Measurements from ENCODE around the gene KLHL22.
"Not testable (repeated sequence)": the region's sequence is repeated elsewhere in the genome, so short reads cannot be mapped to it uniquely, and the experiment has no call there.

The KLHL22 gene

GRCh38 chr22:20415241-20415640, 80.4 kb downstream of the KLHL22 start:
- not testable (repeated sequence) for DNase-seq

GRCh38 chr22:20414450-20414849, 81.1 kb downstream of the KLHL22 start:
- DNase-seq = no peak

GRCh38 chr22:20414059-20414440, 81.5 kb downstream of the KLHL22 start:
- DNase-seq = no peak

- no peak for DNase-seq
Observed at GRCh38 chr22:20413217-20414058, 82.2 kb downstream of the KLHL22 start.

GRCh38 chr22:20412474-20413216, 83.0 kb downstream of the KLHL22 start:
- DNase-seq = no peak

- not testable (repeated sequence) for DNase-seq
Observed at GRCh38 chr22:20409385-20409784, 86.2 kb downstream of the KLHL22 start.

GRCh38 chr22:20408891-20409290, 86.7 kb downstream of the KLHL22 start:
- DNase-seq = no peak

GRCh38 chr22:20407829-20408228, 87.8 kb downstream of the KLHL22 start:
- DNase-seq = no peak

GRCh38 chr22:20406686-20407408, 88.7 kb downstream of the KLHL22 start:
- no peak for DNase-seq

- no peak for DNase-seq
Observed at GRCh38 chr22:20405931-20406685, 89.5 kb downstream of the KLHL22 start.

- no peak for DNase-seq
Observed at GRCh38 chr22:20405291-20405930, 90.2 kb downstream of the KLHL22 start.

- DNase-seq = no peak
Observed at GRCh38 chr22:20404881-20405280, 90.7 kb downstream of the KLHL22 start.

GRCh38 chr22:20403779-20404140, 91.8 kb downstream of the KLHL22 start:
- no peak for DNase-seq

- DNase-seq = no peak
Observed at GRCh38 chr22:20402960-20403778, 92.4 kb downstream of the KLHL22 start.

GRCh38 chr22:20401376-20402014, 94.1 kb downstream of the KLHL22 start:
- no peak for DNase-seq

- DNase-seq = no peak
Observed at GRCh38 chr22:20400606-20401375, 94.8 kb downstream of the KLHL22 start.

GRCh38 chr22:20399866-20400605, 95.6 kb downstream of the KLHL22 start:
- DNase-seq = no peak

GRCh38 chr22:20398420-20398819, 97.2 kb downstream of the KLHL22 start:
- no peak for DNase-seq

- no peak for DNase-seq
Observed at GRCh38 chr22:20397498-20397897, 98.1 kb downstream of the KLHL22 start.
